GM12892 (cell line): Measurements from ENCODE around the gene LMX1B.

Experiments
- DNase-seq: peaks from one replicate; pipeline ENCODE4 v3.0.0; 2011; ENCODE audit not compliant: insufficient read length
- FAIRE-seq: peaks from 2 replicates; lab custom pipeline; 2011; peaks lifted over from hg19 to GRCh38; lab: Jason Lieb, UNC
- POLR2A ChIP-seq: IDR thresholded peaks from 2 replicates; pipeline ENCODE4 v1.6.1; 2011; ENCODE audit warnings: low read depth, low read length, control low read depth
- POLR2AphosphoS5 ChIP-seq: IDR thresholded peaks from 2 replicates; pipeline ENCODE4 v1.6.1; 2011; ENCODE audit warnings: low read depth, low read length, control low read depth
- TAF1 ChIP-seq: IDR thresholded peaks from 2 replicates; pipeline ENCODE4 v1.6.1; 2011; ENCODE audit warnings: low read depth, mild to moderate bottlenecking, control low read depth, low read length, borderline replicate concordance

The LMX1B gene

GRCh38 chr9:126658956-126659555, 45.3 kb downstream of the LMX1B start:
- TF ChIP-seq POLR2A: no peak
- no peak for TF ChIP-seq TAF1
- TF ChIP-seq POLR2AphosphoS5: no peak
- DNase-seq: no peak
- FAIRE-seq: no peak

DNA sequence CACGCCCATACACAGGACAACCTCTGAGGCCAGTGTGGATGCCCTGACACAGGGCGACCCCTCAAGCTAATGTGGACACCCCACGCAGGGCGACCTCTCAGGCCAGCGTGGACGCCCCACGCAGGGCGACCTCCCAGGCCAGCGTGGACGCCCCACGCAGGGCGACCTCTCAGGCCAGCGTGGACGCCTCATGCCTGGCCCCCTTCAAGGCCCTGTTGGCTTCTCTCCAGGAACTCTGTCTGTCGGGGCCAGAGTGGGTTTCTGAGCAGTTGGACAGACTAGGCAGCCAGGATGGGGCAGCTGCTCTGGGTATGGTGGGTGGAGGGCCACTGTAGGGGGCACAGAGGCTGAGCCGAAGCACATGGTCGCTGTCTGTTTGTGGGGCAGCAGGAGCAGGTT, 47.4 kb downstream of the LMX1B start:
- FAIRE-seq (no peak), DNase-seq (no peak)
- TF ChIP-seq POLR2A (no peak), POLR2AphosphoS5 (no peak), TAF1 (no peak)

DNA sequence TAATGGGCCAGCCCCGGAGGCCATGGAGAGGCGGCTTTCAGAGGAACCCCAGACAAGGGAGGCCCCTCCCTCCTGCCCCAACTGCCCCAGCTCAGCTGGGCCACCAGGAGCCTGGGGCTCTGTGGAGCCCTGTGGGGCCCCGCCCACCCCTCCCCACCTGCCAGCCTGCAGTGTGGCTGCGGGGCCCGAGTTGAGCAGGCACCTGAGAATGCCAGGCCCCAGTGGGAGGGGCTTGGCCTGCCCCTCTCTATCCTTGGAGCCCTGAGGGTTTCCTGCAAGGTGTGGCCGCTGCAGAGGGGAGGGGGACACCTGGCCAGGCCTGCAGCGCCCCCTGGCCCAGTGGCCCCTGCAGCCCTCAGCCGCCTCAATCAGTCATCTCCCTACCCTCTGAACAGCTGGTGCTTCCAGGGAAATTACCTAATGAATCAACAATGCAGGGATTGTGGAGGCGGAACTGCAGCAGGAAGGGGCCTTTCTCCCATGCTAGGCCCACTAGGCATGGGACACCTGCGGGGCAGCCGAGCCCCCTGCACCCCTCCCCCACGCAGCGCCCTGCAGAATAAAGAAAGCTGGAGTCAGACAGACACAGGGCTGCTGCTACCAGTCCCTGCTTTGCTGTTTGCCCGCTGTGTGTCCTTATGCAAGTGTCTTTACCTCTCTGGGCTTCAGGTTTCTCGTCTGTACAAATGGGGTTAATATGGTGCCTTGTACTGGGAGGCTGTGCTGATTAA, 48.0 kb downstream of the LMX1B start:
- TF ChIP-seq POLR2A (no peak), TAF1 (no peak), POLR2AphosphoS5 (no peak)
- DNase-seq (no peak), FAIRE-seq (no peak)

GRCh38 chr9:126663661-126664072, 49.9 kb downstream of the LMX1B start:
- DNase-seq (no peak), FAIRE-seq (no peak)
- no peak for TF ChIP-seq POLR2AphosphoS5
- TF ChIP-seq POLR2A: no peak
- no peak for TF ChIP-seq TAF1

- DNase-seq (no peak), FAIRE-seq (no peak)
- TF ChIP-seq TAF1: no peak
- TF ChIP-seq POLR2AphosphoS5: no peak
- no peak for TF ChIP-seq POLR2A
Measured at GRCh38 chr9:126664900-126665643, 51.3 kb downstream of the LMX1B start.

GRCh38 chr9:126665644-126666035, 51.9 kb downstream of the LMX1B start:
- DNase-seq (no peak), FAIRE-seq (no peak)
- no peak for TF ChIP-seq POLR2A
- TF ChIP-seq POLR2AphosphoS5: no peak
- no peak for TF ChIP-seq TAF1

GRCh38 chr9:126666155-126666803, 52.6 kb downstream of the LMX1B start:
- TF ChIP-seq POLR2AphosphoS5 (no peak), TAF1 (no peak), POLR2A (no peak)
- DNase-seq (no peak), FAIRE-seq (no peak)

DNA sequence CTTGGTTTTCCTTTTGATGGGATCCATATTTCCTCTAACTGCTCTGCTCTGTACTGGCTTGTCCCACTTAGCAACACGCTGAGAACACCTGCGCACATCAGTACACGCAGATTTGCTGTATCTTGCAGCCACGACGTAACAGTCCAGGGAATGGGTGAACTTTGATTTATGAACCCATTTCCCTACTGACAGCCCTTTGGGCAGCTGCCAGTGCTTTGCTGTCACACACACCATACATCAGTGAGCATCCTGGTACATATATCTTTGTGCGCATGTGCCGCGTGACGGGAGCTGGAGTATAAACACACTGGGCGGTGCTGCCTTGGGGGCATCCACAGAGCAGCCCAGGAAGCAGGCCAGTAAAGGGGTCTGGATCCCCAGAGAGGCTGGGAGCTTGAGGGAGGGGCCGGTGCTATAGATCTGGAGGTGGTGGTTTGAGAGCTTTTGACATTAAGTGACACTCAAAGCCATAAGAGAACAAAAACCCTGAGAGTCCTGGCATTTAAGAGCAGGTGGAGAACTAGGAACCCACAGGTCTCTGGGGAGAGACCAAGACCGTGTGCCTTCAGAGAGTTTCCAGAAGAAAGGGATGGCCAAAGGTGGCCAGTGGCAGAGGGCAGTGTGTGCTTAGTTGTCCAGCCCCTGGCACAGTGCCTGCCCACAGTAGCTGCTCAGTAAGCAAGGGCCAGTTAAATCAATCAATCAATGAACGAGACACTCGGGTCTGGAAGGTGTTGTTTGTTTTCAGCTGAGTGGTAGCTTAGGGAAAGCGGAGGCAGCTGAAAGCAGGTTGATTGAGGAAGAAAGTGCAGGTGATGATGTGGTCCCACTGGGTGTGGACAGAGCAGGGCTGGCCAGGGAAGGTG, 53.7 kb downstream of the LMX1B start:
- TF ChIP-seq POLR2AphosphoS5 (no peak), POLR2A (no peak)
- no peak for FAIRE-seq
- DNase-seq: no peak

GRCh38 chr9:126668058-126668457, 54.3 kb downstream of the LMX1B start:
- FAIRE-seq (no peak), DNase-seq (no peak)
- no peak for TF ChIP-seq POLR2AphosphoS5
- TF ChIP-seq POLR2A: no peak
- TF ChIP-seq TAF1: no peak

GRCh38 chr9:126669108-126669507, 55.4 kb downstream of the LMX1B start:
- no peak for DNase-seq
- TF ChIP-seq POLR2A (no peak), TAF1 (no peak), POLR2AphosphoS5 (no peak)
- FAIRE-seq: no peak
